Body of pancreas (tissue), 4 donors: Measurements from ENCODE around the gene CACNA1C.

Experiments used
- POLR2A ChIP-seq, 3 donors: fragments of 450-650 bp; IDR thresholded peaks; one replicate each; pipeline ENCODE4 v1.6.1; 2016; ENCODE audit warnings: antibody characterized with exemption in 3 of 3, mild to moderate bottlenecking in 2 of 3
- TF ChIP-seq, protein P1 (sequence below), 7 experiments: fragments of 450-650 bp in 4 of 7; fragments of 200-600 bp in 3 of 7; sonication (generic) in 3 of 7; IDR thresholded peaks; one replicate each; pipeline ENCODE4 v1.5.1; 2016 to 2019; ENCODE audit warnings: antibody characterized with exemption in 7 of 7

GRCh38 chr12:2168808-2169207 is 116.0 kb downstream of the CACNA1C start:
- TF ChIP-seq, protein P1, sequence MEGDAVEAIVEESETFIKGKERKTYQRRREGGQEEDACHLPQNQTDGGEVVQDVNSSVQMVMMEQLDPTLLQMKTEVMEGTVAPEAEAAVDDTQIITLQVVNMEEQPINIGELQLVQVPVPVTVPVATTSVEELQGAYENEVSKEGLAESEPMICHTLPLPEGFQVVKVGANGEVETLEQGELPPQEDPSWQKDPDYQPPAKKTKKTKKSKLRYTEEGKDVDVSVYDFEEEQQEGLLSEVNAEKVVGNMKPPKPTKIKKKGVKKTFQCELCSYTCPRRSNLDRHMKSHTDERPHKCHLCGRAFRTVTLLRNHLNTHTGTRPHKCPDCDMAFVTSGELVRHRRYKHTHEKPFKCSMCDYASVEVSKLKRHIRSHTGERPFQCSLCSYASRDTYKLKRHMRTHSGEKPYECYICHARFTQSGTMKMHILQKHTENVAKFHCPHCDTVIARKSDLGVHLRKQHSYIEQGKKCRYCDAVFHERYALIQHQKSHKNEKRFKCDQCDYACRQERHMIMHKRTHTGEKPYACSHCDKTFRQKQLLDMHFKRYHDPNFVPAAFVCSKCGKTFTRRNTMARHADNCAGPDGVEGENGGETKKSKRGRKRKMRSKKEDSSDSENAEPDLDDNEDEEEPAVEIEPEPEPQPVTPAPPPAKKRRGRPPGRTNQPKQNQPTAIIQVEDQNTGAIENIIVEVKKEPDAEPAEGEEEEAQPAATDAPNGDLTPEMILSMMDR (IDR thresholded peaks at IDR 0.05) = no peak
- no peak for TF ChIP-seq POLR2A (IDR thresholded peaks at IDR 0.05)
